EH (cell line): ENCODE results near the gene ZNF529.
"Not testable (repeated sequence)": the region's sequence is repeated elsewhere in the genome, so short reads cannot be mapped to it uniquely, and the experiment has no call there.

Experiments
- DNase-seq: peaks from one replicate; pipeline ENCODE4 v3.0.0-alpha.2; 2015; ENCODE audit warnings: low read depth

ZNF529 gene

DNA sequence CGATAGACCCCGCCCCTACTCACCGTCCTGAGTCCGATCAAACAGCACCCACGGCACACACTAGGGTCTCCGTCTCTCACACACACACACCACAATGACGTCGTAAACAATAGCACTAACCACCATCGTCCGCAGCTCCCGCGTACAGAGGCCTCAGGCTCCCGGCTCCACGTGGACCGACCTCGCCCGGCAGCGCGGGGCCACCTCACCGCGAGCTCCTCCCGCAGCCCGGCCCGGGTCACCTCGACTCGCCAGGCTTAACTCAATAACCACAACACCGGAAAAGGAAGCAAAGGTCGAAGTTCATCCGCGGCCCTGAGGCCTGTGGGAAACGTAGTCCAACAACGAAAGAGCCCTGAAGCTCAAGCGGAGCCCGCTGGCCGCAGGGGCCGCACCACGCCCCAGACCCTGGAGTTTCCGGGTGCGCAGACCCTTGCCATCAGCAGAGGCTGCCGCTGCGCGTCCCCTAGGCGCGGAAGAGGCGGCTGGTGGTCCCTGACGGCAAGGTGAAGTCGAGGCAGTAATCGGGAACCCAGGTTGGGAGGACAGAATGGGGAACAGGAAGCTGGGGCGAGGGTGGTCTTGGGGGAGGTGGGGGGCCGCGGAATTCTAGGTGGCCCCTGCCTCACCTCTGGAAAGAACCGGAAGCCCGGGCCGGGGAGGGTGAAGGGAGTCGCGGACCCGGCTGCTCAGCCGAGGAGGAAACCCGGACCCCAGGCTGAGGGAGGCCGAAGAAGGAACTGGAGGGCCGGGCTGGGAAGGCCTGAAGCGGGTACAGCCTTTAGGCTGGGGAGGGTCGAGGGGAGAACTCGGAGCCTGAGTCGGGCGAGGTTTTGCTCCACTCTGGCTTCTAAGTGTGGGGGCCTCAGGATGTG is at the start of gene ZNF529:
Gene ZNF529, minus strand, starts transcription at position 273 of the 875 bp plus-strand sequence. CDS start 946 bp downstream, outside the sequence.
- peak; percentile 90 for DNase-seq

DNA sequence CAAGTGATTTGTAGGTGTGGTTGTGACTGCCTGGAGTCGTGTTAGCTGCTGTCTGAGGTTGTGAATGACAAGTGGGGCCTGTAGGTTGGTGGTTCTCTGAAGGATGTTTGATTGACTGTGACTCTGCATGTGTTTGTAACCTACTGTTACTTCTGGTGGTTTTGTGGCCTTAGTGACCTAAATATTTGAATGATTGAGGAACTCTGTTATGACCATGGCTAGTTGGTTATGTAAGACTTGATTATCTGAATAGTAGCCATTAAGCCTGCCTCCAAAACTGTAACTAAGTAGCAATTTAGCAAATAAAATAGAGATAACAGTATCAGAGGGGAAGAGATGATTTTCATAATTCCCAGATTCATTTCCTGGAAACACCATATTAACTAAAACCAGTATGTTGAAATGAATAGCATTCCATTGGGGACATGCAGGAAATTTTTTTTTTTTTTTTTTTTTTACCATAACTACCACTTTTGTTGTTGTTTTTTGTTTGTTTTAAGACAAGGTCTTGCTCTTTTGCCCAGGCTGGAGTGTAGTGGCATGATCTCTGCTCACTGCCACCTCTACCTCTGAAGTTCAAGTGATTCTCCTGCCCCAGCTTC is 32.9 kb upstream of the ZNF529 start:
- no peak for DNase-seq

DNA sequence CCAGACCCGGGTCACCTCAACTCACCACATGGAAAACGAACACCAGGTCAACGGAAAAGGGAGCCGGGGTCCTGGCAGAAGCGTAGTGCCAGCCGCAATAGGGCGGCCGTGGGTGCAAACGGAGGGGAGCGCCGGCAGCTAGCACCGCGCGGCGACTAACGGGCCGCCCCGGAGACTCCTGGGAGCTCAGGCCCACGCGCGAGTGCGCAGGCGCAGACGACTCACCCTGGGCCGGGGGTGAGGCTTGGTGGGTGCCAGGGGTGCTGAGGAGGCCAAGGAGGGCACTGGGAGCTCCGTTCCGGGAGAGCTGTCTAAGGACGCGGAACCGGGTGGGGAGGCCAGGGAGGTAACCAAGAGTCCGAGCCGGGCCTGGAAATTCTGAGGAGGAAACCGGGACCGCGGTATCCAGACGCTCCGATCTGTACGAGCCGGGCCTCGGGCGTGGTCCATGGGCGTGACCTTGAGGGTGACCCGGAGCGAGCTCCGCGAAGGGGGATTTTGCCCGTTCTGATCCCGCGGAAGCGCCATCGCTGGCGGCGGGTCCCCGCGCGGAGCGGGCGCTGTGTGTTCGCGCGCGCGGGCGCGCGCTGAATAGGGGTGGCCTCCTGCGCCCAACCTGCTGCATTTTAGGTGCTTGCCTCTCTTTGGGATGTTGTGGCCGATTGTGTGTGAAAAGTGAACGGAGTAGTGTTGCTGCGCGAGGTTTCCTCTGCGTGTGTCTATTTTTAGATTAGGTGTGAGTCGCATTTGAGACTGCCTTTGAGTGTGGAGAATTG is 32.2 kb upstream of the ZNF529 start, which contains the start of gene ZNF382:
Gene ZNF382, plus strand, starts transcription at position 213 of the 776 bp plus-strand sequence. CDS start 4,602 bp downstream, outside the sequence.
- peak; percentile 61 for DNase-seq

DNA sequence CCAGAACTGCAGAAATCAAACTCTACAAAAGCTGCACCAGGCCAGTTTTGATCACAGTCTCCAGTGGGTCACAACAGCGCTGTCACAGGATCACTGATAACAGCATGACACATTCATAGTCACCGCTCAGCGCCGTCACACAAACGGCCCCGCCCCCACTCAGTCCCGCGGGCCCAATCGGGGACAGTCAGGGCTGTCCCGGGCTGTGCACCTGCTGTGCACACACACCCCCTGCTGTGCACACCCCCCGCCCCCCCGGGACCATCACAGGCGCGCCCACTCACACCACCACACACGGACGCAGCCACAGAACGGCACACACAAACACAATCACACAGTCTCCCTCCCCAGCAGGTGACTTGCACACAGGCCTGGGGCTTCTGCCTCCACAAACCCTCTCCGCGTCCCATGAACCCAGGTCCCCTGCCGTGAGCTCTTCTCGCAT is 31.6 kb upstream of the ZNF529 start:
- DNase-seq: peak; percentile 44

DNA sequence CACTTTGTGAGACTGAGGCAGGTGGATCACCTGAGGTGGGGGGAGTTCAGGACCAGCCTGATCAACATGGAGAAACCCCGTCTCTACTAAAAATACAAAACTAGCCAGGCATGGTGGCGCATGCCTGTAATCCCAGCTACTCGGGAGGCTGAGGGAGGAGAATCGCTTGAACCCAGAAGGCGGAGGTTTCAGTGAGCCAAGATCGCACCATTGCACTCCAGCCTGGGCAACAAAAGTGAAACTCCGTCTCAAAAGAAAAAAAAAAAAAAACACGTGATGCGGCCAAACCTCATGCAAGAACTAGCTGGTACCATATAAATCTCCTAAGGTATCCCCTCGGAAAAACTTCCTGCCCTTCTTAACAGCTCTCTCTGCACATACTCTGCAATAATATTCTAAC is 29.6 kb upstream of the ZNF529 start:
- DNase-seq: not testable (repeated sequence)

DNA sequence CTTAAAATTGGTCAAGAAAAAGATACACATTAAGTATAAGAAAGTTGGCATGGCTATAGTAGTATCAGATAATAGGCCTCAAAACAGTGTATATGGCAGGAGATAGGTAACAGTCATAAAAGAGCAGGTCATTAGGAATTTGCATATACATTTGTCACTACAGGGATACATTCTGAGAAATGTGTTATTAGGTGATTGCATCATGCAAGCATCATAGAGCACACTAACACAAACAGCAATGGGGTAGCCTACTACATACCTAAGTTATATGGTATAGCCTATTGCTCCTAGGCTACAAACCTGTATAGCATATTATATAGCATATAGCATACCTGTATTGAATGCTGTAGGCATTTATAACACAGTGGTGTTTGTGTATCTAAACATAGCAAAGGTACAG is 6.2 kb upstream of the ZNF529 start:
- DNase-seq: no peak

DNA sequence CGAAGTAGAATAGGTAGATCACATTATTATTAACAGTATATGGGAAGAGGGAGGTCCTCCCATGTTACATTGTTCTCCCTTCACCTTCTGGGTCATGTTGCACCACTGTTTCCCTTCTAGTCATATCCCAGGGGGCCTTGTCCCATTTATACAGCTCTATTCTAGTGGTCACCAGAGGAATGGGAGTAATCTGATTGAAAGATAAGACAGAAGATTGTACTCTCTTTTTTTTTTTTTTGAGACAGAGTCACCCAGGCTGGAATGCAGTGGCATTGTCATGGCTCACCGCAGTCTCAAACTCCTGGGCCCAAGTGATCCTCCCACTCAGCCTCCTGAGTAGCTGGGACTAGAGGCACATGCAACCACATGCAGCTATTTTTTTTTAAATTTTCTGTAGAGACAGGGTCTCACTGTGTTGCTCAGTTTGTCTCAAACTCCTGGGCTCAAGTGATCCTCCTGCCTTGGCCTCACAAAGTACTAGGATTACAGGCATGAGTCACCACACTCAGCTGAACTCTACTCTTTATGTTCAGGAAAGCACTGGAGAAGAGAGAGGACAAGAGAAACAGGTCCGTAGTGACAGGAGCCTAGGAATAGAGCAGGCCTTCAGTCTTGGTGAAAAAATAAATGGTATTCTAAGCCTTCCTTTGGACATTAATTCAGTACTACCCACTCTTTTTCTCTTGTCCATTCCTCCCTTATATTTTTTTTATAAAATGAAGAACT is 4.3 kb upstream of the ZNF529 start:
- peak; percentile 6 for DNase-seq

DNA sequence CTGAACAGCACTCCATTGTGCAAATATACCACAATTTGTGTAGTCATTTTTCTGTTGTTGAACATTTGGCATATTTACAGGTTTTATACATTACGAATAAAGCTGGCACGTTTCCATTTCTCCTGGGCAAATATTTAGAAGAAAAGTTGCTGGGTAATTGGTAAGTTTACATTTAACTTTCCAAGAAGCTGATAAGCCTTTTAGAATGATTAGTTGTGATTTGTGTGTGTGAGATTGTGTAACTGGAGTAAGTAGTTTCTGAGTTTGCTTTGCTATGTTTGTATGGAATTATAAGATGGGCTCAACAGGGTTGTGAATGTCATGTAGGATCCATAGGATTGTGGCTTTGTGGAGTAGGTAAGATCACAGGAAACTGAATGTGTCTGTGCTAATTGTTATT is 1.6 kb upstream of the ZNF529 start:
- DNase-seq: no peak

DNA sequence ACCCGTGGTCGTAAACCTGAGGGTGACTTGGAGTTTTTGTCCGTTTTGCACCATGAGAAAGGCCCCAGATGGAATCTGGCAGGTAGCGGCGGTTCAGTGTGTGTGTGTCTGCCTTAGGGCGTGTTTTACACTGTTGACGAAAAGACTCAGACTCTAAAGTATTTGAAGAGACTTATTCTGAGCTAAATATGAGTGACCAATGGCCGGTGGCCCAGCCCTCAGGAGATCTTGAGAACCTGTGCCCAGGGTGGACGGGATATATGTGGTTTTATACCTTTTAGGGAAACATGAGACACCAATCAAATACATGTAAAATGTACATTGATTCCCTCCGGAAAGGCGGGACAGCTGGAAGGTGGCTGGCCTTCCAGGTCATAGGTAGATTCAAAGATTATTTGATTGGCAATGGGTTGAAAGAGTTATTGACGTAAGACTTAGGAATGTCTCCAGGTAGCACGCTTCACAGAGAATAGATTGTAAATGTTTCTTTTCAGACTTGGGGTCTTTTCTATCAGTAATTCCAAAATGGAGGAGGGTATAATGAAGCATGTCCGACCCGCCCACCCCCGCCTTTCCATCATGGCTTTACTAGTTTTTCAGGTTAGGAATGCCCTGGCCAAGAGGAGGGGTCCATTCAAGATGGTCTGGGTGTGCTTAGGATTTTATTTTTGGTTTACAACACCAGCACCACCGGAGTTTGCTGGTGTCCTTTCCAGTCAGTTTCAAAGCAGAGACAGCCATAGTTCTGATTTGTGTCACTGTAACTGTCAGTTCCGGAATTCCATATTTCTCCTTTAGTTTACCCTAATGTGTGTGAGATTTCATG is 1.0 kb upstream of the ZNF529 start:
- peak; percentile 28 for DNase-seq

DNA sequence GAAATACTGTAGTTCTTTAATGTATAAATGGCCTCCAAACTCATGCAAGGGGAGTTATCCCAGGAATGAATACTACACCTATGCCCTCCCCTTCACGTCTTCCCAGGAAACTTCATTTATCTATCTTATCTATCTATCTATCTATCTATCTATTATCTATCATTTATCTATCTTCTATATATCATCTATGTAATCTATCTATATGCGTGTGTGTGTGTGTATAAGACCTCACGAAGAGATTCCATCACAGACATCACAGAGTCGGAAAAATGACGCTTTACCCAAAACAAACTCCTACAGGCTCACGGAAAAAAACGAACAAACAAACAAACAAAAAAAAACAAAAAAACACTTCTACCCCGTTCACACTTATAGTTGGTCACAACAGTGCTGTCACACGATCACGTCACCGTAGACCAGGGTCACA is 486 bp downstream of the ZNF529 start:
- DNase-seq: no peak

DNA sequence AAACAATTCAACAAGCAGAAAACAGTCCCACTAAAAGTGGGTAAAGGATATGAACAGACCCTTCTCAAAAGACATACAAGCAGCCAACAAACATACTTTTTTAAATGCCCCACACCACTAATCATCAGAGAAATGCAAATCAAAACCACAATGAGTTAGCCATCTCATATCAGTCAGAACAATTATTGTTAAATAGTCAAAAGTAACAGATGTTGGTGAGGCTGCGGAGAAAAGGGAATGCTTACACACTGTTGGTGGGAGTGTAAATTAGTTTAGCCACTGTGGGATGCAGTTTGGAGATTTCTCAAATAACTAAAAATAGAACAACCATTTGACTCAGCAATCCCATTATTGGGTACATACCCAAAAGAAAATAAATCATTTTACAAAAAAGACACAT is 8.7 kb downstream of the ZNF529 start:
- DNase-seq: no peak

DNA sequence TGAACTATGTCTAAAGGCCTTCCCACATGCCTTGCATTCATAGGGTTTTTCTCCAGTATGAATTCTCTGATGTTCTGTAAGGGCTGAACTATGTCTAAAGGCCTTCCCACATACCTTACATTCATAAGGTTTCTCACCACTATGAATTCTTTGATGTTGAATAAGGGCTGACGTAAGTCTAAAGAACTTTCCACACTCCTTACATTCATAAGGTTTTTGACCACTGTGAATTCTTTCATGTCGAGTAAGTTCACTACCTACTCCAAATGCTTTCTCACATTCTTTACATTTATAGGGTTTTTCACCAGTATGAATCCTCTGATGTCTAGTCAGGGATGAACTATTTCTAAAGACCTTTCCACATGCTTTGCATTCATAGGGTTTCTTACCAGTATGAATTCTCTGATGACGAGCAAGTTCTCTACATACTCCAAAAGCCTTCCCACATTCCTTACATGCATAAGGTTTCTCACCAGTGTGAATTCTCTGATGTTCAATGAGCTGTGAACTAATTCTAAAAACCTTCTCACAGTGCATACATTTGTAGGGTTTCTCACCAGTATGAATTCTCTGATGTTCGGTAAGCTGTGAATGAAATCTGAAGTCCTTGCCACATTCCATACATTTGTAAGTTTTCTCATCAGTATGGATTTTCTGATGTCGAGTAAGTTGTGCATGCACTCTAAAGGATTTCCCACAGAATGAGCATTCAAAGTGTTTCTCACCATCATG is 25.9 kb downstream of the ZNF529 start:
- peak; percentile 10 for DNase-seq

DNA sequence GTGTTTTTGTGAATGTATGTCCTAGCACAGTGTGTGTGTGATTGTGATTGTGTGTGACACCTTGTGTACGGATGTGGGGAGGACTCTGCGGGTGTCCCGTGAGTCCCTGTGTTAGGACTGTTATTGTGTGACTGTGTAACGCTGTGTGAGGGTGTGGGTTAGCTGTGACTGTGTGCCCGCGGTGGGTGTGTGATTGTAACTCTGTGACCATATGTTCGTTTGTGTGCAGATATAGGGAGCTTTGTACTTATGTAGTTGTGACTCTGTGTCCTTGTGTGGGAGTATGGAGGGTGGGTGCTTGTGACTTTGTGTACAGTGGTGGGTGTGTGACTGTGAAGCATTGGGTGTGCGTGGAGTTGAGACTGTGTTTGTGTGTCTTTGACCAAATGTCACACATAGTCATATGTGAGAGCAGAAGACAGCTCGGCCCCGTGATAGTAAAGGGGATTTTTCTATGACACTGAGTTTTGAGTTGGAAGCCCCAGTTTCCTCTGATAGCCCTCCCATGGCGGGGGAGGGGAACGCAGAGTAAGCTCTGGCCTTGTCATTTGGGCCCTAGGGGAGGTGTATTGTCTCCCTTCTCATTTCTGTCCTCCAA is 44.1 kb downstream of the ZNF529 start:
- DNase-seq: no peak

DNA sequence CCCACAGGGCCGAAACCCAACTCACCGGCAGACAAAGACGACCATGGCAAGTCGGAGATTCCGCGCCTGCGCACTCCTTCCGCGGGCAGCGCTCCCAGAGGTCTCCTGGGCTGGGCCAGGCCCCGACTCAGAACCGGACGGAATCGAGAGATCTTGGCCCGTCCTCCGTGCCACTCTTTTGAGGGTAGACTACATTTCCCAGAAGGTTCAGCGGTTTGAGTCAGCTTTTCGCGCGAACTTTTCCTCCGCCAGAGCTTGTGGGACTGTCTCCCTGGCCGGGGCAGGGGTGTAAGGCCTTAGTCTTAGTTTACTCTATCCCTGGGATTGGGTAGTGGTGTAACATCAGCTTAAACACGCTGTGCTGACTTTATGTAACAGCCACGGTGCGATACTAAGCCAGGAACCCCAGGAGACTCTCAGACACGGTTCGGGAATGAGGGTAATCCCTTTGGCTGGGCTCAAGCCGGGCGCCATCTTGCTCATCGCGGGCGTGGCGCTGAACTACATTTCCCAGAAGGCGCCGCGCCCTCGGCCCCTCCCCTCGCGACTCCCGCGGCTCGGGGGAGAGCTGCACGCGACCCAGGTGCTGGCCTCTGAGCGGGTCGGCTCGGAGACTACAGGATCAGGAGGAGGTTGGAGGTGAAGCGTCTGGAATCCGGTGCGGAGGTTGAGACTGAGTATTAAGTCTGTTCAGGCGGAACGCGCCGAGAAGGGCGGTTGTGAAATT is 44.7 kb downstream of the ZNF529 start, which contains the start of gene ZNF260:
Gene ZNF260, minus strand, starts transcription at position 78 of the 727 bp plus-strand sequence. CDS start 13,033 bp downstream, outside the sequence.
- peak; percentile 98 for DNase-seq

DNA sequence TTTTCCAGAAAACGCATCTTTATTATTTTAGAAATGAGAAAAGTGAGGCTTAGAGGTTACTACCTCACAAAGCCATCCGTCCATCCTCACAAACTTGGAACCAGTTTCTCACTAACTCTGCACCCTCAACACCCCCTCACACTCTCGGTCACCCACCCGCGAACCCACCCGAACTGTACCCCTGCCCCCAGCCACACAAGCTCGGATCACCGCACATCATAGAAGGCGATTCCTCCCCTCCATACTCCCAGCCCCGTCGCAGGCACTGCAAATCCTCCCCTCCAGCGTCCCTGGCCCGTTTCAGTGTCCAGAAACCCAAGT is 45.3 kb downstream of the ZNF529 start:
- no peak for DNase-seq

DNA sequence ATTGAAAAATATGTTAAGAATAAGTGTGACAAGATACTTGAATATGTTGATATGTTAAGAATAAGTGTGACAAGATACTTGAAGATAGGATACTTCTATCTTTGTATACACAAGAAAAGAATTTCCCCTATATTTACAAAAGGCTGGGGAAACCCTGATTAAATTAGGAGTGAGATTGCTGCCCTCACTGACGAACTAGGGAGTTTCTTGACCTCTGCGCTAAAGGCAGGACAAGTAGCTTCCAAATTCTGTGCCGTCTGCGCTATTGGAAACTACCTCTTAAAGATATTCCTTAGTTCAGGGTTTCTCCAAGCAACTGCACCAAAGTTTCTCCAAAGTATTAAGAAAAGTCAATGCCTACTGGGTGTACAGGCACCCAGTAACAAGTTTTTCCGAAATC is 45.8 kb downstream of the ZNF529 start:
- DNase-seq: peak; percentile 4

DNA sequence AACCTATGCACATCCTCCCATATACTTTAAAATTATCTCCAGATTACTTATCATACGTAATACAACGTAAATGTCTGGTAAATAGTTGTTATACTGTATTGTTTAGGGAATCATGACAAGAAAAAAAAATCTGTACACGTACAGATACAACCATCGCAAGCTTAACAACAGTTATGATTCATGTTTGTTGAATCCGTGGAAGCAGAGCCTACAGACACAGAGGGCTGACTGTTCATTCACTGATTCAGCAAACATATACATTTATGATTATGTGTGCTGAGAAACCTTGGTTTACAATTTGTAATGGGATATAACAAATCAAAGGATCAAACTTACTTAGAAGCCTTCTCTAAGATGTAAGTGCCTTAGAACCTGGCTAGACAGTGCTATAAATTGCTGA is 46.5 kb downstream of the ZNF529 start:
- DNase-seq: no peak

DNA sequence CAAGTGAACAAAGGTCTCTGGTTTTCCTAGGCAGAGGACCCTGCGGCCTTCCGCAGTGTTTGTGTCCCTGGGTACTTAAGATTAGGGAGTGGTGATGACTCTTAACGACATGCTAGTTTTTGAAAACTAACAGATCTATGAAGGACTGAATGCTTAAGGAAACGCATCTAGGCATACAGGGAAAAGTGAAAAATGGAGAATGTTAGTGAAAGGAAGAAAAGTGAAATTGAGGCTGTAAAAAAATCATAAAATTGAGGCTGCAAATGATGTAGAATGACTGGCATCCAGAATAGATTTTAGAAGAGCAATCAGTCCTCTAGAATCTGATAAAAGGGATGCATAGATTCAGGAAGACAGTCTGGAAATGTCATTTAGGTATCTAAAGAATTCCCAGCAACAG is 48.5 kb downstream of the ZNF529 start:
- no peak for DNase-seq

DNA sequence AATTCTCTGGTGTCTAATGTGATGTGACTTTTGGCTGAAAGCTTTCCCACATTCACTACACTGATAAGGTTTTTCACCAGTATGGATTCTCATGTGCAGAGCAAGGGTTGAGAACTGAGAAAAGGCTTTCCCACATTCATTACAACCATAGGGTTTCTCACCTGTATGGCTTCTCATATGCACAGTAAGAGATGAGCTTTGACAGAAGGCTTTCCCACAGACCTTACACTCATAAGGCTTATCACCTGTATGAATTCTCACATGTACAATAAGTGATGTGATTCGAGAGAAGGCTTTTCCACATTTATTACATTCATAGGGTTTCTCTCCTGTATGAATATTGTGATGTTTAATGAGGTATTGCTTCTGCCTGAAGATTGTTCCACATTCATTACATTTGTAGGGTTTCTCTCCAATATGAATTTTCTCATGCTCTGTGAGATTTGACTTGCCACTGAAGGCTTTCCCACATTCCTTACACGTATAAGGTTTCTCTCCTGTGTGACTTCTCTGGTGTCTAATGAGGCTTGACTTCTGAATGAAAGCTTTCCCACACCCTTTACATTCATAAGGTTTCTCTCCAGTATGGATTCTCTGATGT is 59.0 kb downstream of the ZNF529 start:
- DNase-seq: peak; percentile 3
